HepG2 (cell line): Measurements from ENCODE around the gene FMNL2. TPM values are rescaled to one million over a fixed set of nuclear protein-coding genes. Genes with fewer than 3 reads are reported as not detected.

Source experiments
- ATAC-seq: fragments of 200-7000 bp; cut with Tn5 transposase; 3 replicates; pipeline ENCODE4 v1.9.1; 2020; ENCODE audit warnings: mild to moderate bottlenecking, moderate library complexity
- BruUV-seq: library from RNA; stranded (reverse); fragments of 400-500 nt; replicated peaks from 2 replicates; lab custom pipeline; 2021; lab: Mats Ljungman, UMichigan
- CTCF ChIA-PET: fragments of 300-600 bp; formaldehyde crosslinking; extraction: SDS; loops from one replicate; lab custom pipeline; 2021; ENCODE audit warnings: low total read pairs, inconsistent platforms, low intra/inter-chr PET ratio; lab: Yijun Ruan, JAX
- POLR2A ChIA-PET: fragments of 350-600 bp; sonication (Branson Sonifier 250); formaldehyde crosslinking; loops from one replicate; lab custom pipeline; 2020; ENCODE audit warnings: antibody characterized with exemption, inconsistent platforms; lab: Yijun Ruan, JAX
- DNase-seq: peaks from one replicate; pipeline ENCODE4 v3.0.0-alpha.2; 2015; ENCODE audit warnings: low spot score
- FAIRE-seq: peaks from 3 replicates; lab custom pipeline; 2011; peaks lifted over from hg19 to GRCh38; lab: Jason Lieb, UNC
- H2AFZ ChIP-seq: one replicate; pipeline ENCODE4 v1.6.1; 2011; ENCODE audit warnings: low read length, inconsistent platforms
- H3K27ac ChIP-seq: fragments of 300-600 bp; 3 replicates; pipeline ENCODE4 v1.8.0; 2011; ENCODE audit warnings: mixed run types, mild to moderate bottlenecking, mixed read lengths, low read length, inconsistent platforms; ENCODE audit not compliant: insufficient read depth; ENCODE audit errors: extremely low read length
- H3K27me3 ChIP-seq, 2 experiments: fragments of 200-600 bp in 1 of 2; 2 replicates in 1 of 2; 3 replicates in 1 of 2; pipeline versions ENCODE4 v1.6.0 to v1.8.0; 2011; ENCODE audit warnings: low read length in 2 of 2, mild to moderate bottlenecking in 2 of 2, moderate library complexity in 2 of 2, inconsistent platforms in 1 of 2; ENCODE audit not compliant: insufficient read depth in 2 of 2, control insufficient read depth in 1 of 2
- H3K36me3 ChIP-seq, 2 experiments: fragments of 200-600 bp in 1 of 2; replicated peaks in 1 of 2; 2 replicates in 1 of 2; 3 replicates in 1 of 2; pipeline versions ENCODE4 v1.5.1 to v1.8.0; 2011; ENCODE audit warnings: low read length in 2 of 2, inconsistent platforms in 1 of 2; ENCODE audit not compliant: insufficient read depth in 2 of 2, control insufficient read depth in 1 of 2
- H3K4me1 ChIP-seq: 2 replicates; pipeline ENCODE4 v1.5.1; 2012; ENCODE audit warnings: low read length, inconsistent platforms; ENCODE audit not compliant: insufficient read depth
- H3K4me2 ChIP-seq: 2 replicates; pipeline ENCODE4 v1.6.0; 2011; ENCODE audit warnings: low read depth, low read length, inconsistent platforms
- H3K4me3 ChIP-seq, 3 experiments: fragments of 200-600 bp in 1 of 3; sonication (generic), shearing (Covaris generic) in 1 of 3; replicated peaks in 1 of 3; 2 replicates each; pipeline ENCODE4 v1.5.1; 2011 to 2016; ENCODE audit warnings: low read length in 3 of 3, inconsistent platforms in 2 of 3, low read depth in 2 of 3, mild to moderate bottlenecking in 2 of 3, control low read depth in 1 of 3, mixed read lengths in 1 of 3; ENCODE audit not compliant: insufficient read depth in 1 of 3
- H3K79me2 ChIP-seq: one replicate; pipeline ENCODE4 v1.6.1; 2011; ENCODE audit warnings: low read length, inconsistent platforms; ENCODE audit not compliant: insufficient read depth
- H3K9ac ChIP-seq: 2 replicates; pipeline ENCODE4 v1.6.0; 2011; ENCODE audit warnings: mild to moderate bottlenecking, low read depth, low read length, inconsistent platforms; ENCODE audit not compliant: insufficient read depth
- H3K9me3 ChIP-seq: 2 replicates; pipeline ENCODE4 v1.5.1; 2012; ENCODE audit warnings: mild to moderate bottlenecking, low read length
- H4K20me1 ChIP-seq: 2 replicates; pipeline ENCODE4 v1.6.0; 2011; ENCODE audit warnings: inconsistent platforms, mild to moderate bottlenecking, low read length, moderate library complexity; ENCODE audit not compliant: insufficient read depth
- ARNTL ChIP-seq: sonication (generic); formaldehyde crosslinking; IDR thresholded peaks from 2 replicates; pipeline ENCODE4 v1.4.0; 2020; ENCODE audit warnings: mild to moderate bottlenecking, missing genetic modification reagents
- CEBPB ChIP-seq: IDR thresholded peaks from 2 replicates; pipeline ENCODE4 v1.6.1; 2011; ENCODE audit warnings: low read depth, low read length, improper control_type of control experiment, borderline replicate concordance
- ELF1 ChIP-seq: sonication (generic); formaldehyde crosslinking; IDR thresholded peaks from 2 replicates; pipeline ENCODE4 v1.4.0; 2020; ENCODE audit warnings: missing genetic modification reagents
- KLF11 ChIP-seq: IDR thresholded peaks from 2 replicates; pipeline ENCODE4 v1.6.1; 2016; ENCODE audit warnings: missing compliant biosample characterization
- MYC ChIP-seq: sonication (generic); formaldehyde crosslinking; IDR thresholded peaks from 2 replicates; pipeline ENCODE4 v1.9.0; 2021; ENCODE audit warnings: missing genetic modification reagents, borderline replicate concordance
- NCOR1 ChIP-seq: fragments of 200-600 bp; sonication (generic); IDR thresholded peaks from 2 replicates; pipeline ENCODE4 v1.7.0; 2017; ENCODE audit warnings: antibody characterized with exemption, low read length, borderline replicate concordance
- PITX1 ChIP-seq: sonication (generic); formaldehyde crosslinking; IDR thresholded peaks from 2 replicates; pipeline ENCODE4 v1.5.1; 2020; ENCODE audit warnings: mild to moderate bottlenecking, missing genetic modification reagents
- SALL2 ChIP-seq: sonication (generic); formaldehyde crosslinking; IDR thresholded peaks from 2 replicates; pipeline ENCODE4 v1.8.1; 2023; ENCODE audit warnings: mild to moderate bottlenecking, missing genetic modification reagents, inconsistent platforms
- SETDB1 ChIP-seq: sonication (generic); formaldehyde crosslinking; IDR thresholded peaks from 2 replicates; pipeline ENCODE4 v1.5.1; 2020; ENCODE audit warnings: missing genetic modification reagents, mild to moderate bottlenecking, borderline replicate concordance
- ZFP1 ChIP-seq: IDR thresholded peaks from 2 replicates; pipeline ENCODE4 v1.6.1; 2016
- ZNF274 ChIP-seq: sonication (generic); formaldehyde crosslinking; IDR thresholded peaks from 2 replicates; pipeline ENCODE4 v1.5.1; 2020; ENCODE audit warnings: mild to moderate bottlenecking, missing genetic modification reagents
- WGBS: methylation state at CpG from one replicate; pipeline ENCODE4 v1.1.6; 2017; ENCODE audit warnings: low lambda C conversion rate; 5-methylcytosine and 5-hydroxymethylcytosine counted together
- in situ Hi-C: cut with HindIII; loops from 2 replicates; pipeline ENCODE4 v1.10.0; 2017; ENCODE audit warnings: low pct_unique_long_range_greater_than_20kb; ENCODE audit not compliant: extremely low pct_ligation_motif_present
- intact Hi-C: fragments of 100-400 bp; cut with micrococcal nuclease; formaldehyde crosslinking; loops from one replicate; pipeline ENCODE4 v1.10.0; 2022; ENCODE audit not compliant: unreplicated experiment
- polyA plus RNA-seq, 8 experiments: library from polyadenylated mRNA; depleted of rRNA in 3 of 8; stranded (reverse) in 7 of 8; unstranded in 1 of 8; fragments of >200 nt; fragmentation: Illumina TruSeq in 4 of 8; extraction: Trizol in 4 of 8; gene quantifications; 2 replicates each; pipeline versions ENCODE4 v1.2.1 to v1.2.3, GENCODE V29; 2011 to 2016; ENCODE audit warnings: low read depth in 4 of 8, missing spikeins in 1 of 8, mixed read lengths in 1 of 8; ENCODE audit not compliant: insufficient read depth in 1 of 8
- total RNA-seq, 5 experiments: library from RNA; depleted of rRNA; stranded (reverse); fragments of >200 nt; fragmentation: Illumina TruSeq; extraction: Trizol; gene quantifications; 2 replicates each; pipeline ENCODE4 v1.2.3, GENCODE V29; 2016; ENCODE audit warnings: low read depth in 1 of 5
- TF ChIP-seq, protein P1 (sequence below): sonication (generic); formaldehyde crosslinking; IDR thresholded peaks from 2 replicates; pipeline ENCODE4 v1.4.0; 2020; ENCODE audit warnings: mild to moderate bottlenecking, missing genetic modification reagents
- TF ChIP-seq, protein P2 (sequence below): sonication (generic); formaldehyde crosslinking; conservative IDR thresholded peaks from 2 replicates; pipeline ENCODE4 v1.4.0; 2020; ENCODE audit warnings: missing genetic modification reagents

The FMNL2 gene
- total and polyA plus RNA-seq, 2 of the 13 experiments (the other 11 are each of a cell fraction or from before 2014, with no cell fraction given): 66.5 to 67.7 TPM

DNA sequence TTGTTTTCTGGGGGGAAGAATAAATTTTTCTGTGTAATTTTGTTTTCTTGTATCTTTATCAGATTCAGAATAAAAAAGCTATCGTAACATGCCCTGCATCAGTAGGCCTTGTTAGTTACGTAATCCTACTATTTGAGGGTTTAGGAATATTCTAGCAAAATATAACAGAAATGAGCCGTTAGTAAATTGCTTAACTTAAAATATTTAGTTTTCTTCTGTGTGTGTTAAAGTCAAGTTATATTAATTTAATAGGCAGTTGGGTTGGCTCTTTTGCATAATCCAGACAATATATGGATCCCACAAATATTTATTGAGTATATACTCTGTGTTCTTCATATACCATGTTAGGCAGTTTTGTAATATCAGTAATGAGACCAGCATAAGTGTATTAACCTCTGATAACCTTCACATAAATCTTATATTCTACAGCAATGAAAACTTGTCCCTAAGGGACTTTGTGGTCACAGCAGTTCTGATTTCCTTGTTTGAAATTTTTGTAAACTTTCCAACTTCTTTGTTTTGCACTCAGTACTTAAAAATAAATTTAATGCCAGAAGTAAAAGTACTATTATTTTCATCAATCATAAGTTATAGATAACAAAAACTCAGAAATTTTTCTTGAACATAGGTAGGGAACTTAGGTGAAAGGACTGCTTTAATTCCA lies 151.9 kb downstream of the FMNL2 start:
- CTCF ChIA-PET: no interaction called here
- WGBS: 68% methylated on average over 3 of the region's 3 CpGs
- H4K20me1 ChIP-seq: no peaks in the 10 kb centered on the region
- peaks cover 91% of the 10 kb centered on the region for H3K79me2 ChIP-seq
- no peak overlapping the region for H2AFZ ChIP-seq
- TF ChIP-seq ARNTL (CRISPR knock-in tag): no peak
- TF ChIP-seq SALL2 (CRISPR knock-in tag): no peak
- no peak for TF ChIP-seq MYC (CRISPR knock-in tag)
- no peak for TF ChIP-seq PITX1 (CRISPR knock-in tag)
- peak; percentile 4; the same call in 1 of the 2 replicates for TF ChIP-seq KLF11 (CRISPR knock-in tag)
- no peak for TF ChIP-seq ELF1 (CRISPR knock-in tag)
- TF ChIP-seq CEBPB: peak; percentile 63; the same call in 1 of the 2 replicates
- TF ChIP-seq NCOR1: 0 out of 2 replicates have a peak, but pooled peaks have one; percentile 4
- no peak for TF ChIP-seq ZNF274 (CRISPR knock-in tag)
- 0 out of 2 replicates have a peak, but pooled peaks have one; percentile 13 for TF ChIP-seq ZFP1
- no peak for TF ChIP-seq SETDB1 (CRISPR knock-in tag)
- TF ChIP-seq, protein P1, sequence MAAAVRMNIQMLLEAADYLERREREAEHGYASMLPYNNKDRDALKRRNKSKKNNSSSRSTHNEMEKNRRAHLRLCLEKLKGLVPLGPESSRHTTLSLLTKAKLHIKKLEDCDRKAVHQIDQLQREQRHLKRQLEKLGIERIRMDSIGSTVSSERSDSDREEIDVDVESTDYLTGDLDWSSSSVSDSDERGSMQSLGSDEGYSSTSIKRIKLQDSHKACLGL: no peak
- TF ChIP-seq, protein P2, sequence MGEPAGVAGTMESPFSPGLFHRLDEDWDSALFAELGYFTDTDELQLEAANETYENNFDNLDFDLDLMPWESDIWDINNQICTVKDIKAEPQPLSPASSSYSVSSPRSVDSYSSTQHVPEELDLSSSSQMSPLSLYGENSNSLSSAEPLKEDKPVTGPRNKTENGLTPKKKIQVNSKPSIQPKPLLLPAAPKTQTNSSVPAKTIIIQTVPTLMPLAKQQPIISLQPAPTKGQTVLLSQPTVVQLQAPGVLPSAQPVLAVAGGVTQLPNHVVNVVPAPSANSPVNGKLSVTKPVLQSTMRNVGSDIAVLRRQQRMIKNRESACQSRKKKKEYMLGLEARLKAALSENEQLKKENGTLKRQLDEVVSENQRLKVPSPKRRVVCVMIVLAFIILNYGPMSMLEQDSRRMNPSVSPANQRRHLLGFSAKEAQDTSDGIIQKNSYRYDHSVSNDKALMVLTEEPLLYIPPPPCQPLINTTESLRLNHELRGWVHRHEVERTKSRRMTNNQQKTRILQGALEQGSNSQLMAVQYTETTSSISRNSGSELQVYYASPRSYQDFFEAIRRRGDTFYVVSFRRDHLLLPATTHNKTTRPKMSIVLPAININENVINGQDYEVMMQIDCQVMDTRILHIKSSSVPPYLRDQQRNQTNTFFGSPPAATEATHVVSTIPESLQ (CRISPR knock-in tag): no peak
- intact Hi-C loops: loop anchor here (2.0 kb wide), 1 partner anchor 60 kb away; no protein-coding TSS in a partner anchor
- peak overlapping the region; percentile 84 for H3K27ac ChIP-seq
- H3K4me2 ChIP-seq: peak overlapping the region; percentile 65
- no peaks in the 10 kb centered on the region for H3K9me3 ChIP-seq
- H3K4me3 ChIP-seq: peak overlapping the region in 2 of 3 experiments; percentile 6 to 36; a peak in 2 of 6 replicates
- DNase-seq (no peak), FAIRE-seq (no peak), ATAC-seq (no peak)
- H3K27me3 ChIP-seq: no peaks in the 10 kb centered on the region
- in situ Hi-C loops: no loop called here
- POLR2A ChIA-PET: interaction anchor here (0.7 to 2.7 kb wide), 17 partner anchors 11 to 311 kb away, joined by 3 to 18 read pairs (median 5); partner anchors contain the start of genes FMNL2 and STAM2
- no peaks in the 10 kb centered on the region; a peak in 2 of 5 replicates for H3K36me3 ChIP-seq
- TSS peak; percentile 52 for BruUV-seq
- peak overlapping the region; percentile 58 for H3K9ac ChIP-seq
- H3K4me1 ChIP-seq: peaks cover 97% of the 10 kb centered on the region
